Measurements from ENCODE around the gene TMEM217.

TMEM217 gene

DNA sequence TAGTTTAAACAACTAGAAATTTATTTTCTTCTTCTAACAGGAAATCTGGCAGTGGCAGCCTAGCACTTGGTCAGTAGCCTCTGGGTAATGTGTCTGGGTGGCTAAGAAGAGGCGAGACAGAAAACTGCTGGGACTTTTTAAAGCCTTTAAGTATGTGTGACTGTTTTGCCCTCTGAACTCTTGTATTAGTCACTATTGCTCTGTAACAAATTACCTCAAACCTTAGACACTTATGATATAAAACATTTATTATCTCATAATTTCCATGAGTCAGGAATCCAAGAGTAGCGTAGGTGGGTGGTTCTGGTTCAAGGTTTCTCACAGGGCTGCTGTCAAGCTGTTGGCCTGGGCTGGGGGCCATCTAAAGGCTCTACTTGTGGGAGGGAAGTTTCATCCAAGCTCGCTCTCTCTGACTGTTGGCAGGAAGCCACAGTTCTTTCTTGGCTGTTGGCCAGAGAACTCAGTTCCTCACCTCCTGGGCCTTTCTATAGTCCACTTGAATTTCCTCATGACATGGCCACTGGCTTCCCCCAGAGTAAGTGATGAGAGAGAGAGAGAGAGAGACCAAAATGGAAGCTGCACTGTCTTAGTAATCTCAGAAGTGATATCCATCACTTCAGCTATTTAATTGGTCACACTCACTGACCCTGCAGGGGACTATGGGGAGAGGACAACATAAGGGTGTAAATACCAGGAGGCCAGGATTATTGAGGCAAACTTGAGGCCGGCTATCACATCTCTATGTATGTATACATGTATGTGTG is 17.8 kb downstream of the TMEM217 start (continued):
- TF ChIP-seq ZBTB21 (tag by site-specific recombination; IDR thresholded peaks at IDR 0.05) (peak; percentile 83), ZNF223 (tag by site-specific recombination; IDR thresholded peaks at IDR 0.05) (no peak), ZNF174 (tag by site-specific recombination; IDR thresholded peaks at IDR 0.05) (no peak), ZNF530 (tag by site-specific recombination; IDR thresholded peaks at IDR 0.05; ENCODE audit: low read depth) (no peak), ZNF114 (tag by site-specific recombination; IDR thresholded peaks at IDR 0.05) (no peak), ZNF394 (tag by site-specific recombination; IDR thresholded peaks at IDR 0.05; ENCODE audit: borderline replicate concordance) (peak; percentile 80; the same call in 1 of the 2 replicates), ZNF423 (tag by site-specific recombination; IDR thresholded peaks at IDR 0.05) (no peak), ZNF621 (tag by site-specific recombination; IDR thresholded peaks at IDR 0.05) (no peak), ZNF571 (tag by site-specific recombination; IDR thresholded peaks at IDR 0.05) (no peak), ZNF341 (tag by site-specific recombination; IDR thresholded peaks at IDR 0.05; ENCODE audit: low read depth) (no peak), ZNF623 (tag by site-specific recombination; IDR thresholded peaks at IDR 0.05) (no peak), ZNF658 (tag by site-specific recombination; IDR thresholded peaks at IDR 0.05) (no peak), HOXA7 (CRISPR knock-in tag; IDR thresholded peaks at IDR 0.05; ENCODE audit: borderline replicate concordance) (no peak), SP7 (tag by site-specific recombination; IDR thresholded peaks at IDR 0.05) (peak; percentile 84), ZNF555 (tag by site-specific recombination; conservative IDR thresholded peaks at IDR 0.05) (no peak), ZNF518A (tag by site-specific recombination; conservative IDR thresholded peaks at IDR 0.05; ENCODE audit: low read depth) (no peak), ZNF398 (tag by site-specific recombination; IDR thresholded peaks at IDR 0.05) (peak; percentile 82), ZNF335 (tag by site-specific recombination; conservative IDR thresholded peaks at IDR 0.05) (peak; percentile 69), ZNF10 (tag by site-specific recombination; IDR thresholded peaks at IDR 0.05) (0 out of 2 replicates have a peak, but pooled peaks have one; percentile 9), ZNF510 (tag by site-specific recombination; IDR thresholded peaks at IDR 0.05; ENCODE audit: insufficient replicate concordance) (no peak), ZNF776 (tag by site-specific recombination; IDR thresholded peaks at IDR 0.05; ENCODE audit: borderline replicate concordance) (no peak), ZNF76 (tag by site-specific recombination; IDR thresholded peaks at IDR 0.05; ENCODE audit: borderline replicate concordance, low read depth) (no peak), ZNF350 (tag by site-specific recombination; IDR thresholded peaks at IDR 0.05) (no peak), GFI1B (tag by site-specific recombination; IDR thresholded peaks at IDR 0.05) (no peak), ZNF311 (tag by site-specific recombination; IDR thresholded peaks at IDR 0.05; ENCODE audit: borderline replicate concordance) (no peak), ZNF830 (tag by site-specific recombination; IDR thresholded peaks at IDR 0.05; ENCODE audit: low read depth) (no peak), HIC1 (tag by site-specific recombination; IDR thresholded peaks at IDR 0.05) (peak; percentile 77)
- TF ChIP-seq, protein P1, sequence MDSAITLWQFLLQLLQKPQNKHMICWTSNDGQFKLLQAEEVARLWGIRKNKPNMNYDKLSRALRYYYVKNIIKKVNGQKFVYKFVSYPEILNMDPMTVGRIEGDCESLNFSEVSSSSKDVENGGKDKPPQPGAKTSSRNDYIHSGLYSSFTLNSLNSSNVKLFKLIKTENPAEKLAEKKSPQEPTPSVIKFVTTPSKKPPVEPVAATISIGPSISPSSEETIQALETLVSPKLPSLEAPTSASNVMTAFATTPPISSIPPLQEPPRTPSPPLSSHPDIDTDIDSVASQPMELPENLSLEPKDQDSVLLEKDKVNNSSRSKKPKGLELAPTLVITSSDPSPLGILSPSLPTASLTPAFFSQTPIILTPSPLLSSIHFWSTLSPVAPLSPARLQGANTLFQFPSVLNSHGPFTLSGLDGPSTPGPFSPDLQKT (IDR thresholded peaks at IDR 0.05; ENCODE audit: borderline replicate concordance, low read depth, low read length) = no peak
- TF ChIP-seq, protein P2, sequence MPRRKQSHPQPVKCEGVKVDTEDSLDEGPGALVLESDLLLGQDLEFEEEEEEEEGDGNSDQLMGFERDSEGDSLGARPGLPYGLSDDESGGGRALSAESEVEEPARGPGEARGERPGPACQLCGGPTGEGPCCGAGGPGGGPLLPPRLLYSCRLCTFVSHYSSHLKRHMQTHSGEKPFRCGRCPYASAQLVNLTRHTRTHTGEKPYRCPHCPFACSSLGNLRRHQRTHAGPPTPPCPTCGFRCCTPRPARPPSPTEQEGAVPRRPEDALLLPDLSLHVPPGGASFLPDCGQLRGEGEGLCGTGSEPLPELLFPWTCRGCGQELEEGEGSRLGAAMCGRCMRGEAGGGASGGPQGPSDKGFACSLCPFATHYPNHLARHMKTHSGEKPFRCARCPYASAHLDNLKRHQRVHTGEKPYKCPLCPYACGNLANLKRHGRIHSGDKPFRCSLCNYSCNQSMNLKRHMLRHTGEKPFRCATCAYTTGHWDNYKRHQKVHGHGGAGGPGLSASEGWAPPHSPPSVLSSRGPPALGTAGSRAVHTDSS (tag by site-specific recombination; IDR thresholded peaks at IDR 0.05) = no peak
